ENCODE measurements around the gene HEATR1. TPM values are rescaled to one million over a fixed set of nuclear protein-coding genes. Genes with fewer than 3 reads are reported as not detected.

HEATR1 gene
- total RNA-seq, 8 experiments from 2014 or later: 17.4 to 51.4 (median 31.4) TPM

DNA sequence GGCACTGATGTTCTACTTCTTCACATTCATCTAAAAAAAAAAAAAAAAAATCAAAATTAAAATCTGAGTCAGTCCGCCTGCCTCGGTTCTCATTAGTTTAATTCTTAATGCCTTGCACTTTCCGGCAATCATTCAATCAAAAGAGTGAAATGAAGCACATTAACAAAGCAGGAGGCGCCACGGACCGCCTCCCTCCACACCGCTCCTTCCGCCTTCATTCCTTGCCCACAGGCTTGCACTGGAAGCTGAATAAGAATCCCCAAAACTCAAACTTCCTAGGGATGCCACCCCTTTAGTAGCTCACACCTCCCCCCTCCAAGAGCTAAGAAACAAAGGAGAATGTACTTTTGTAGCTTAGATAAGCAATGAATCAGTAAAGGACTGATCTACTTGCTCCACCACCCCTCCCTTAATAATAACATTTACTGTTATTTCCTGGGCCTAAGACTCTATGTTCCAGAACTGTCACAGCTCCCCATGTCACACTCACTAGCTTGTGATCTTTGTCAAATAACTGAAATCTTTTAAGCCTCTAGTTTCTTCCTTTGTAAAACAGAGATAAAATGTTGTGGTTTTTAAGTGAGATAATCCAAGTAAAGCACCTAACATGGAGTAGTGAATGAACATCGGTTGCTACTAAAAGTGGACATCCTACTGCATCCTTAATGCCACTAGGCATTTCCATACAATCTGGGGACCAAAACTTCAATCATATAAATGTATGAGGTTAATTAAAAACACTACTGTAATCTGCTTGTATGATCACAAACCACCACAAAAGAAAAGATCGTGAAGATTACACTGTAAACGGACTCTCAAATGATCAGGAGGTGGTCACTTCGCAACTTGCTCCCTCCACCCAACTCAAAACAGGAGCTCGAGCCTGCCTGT is 53.1 kb downstream of the HEATR1 start:
- WGBS, 10 experiments: 40 to 100% (median 94%) methylated on average over 2 to 13 of the region's 13 CpGs

DNA sequence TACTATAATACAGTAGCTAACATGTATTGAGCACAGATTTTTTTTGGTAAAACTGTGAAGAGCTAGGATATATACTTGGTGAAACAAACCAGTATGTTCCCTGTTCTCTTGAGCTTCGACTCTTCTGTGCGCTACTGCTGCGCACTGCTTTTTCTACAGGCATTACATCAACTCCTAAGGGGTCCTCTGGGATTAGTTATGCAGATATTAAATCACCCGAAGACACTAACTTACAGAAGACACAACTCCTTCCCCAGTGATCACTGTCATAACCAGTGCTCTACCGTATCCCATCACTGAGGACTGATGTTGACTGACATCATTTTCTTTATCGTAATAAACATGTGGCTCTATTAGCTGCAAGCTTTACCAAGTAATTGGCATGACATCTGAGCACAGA is 55.9 kb downstream of the HEATR1 start:
- in situ Hi-C loops (cut with MboI; ENCODE audit: low pct_unique_long_range_greater_than_20kb in 2 of 9, low sequenced_read_pairs in 9 of 9, unreplicated experiment in 9 of 9): no loop called here
- Histone ChIP-seq H3K4me1 (replicated peaks in 1 of 2) (peaks cover 3 to 14% of the 10 kb centered on the region in 2 donors), H3K4me3 (no peak overlapping the region), H3K27ac (peak overlapping the region in 1 of 2 donors; percentile 24)
- peak in 5 of 8 experiments; percentile 69 to 95 (median 90) for ATAC-seq (replicated peaks in 6 of 8)
- 31 to 100% (median 69%) methylated on average over 2 to 6 of the region's 6 CpGs; no CpG with 5 or more reads in 2 of the 10 experiments for WGBS, 10 experiments

More for the DNA sequence above, 53.1 kb downstream of the HEATR1 start:
- in situ Hi-C loops (cut with MboI; ENCODE audit: low pct_unique_long_range_greater_than_20kb in 2 of 9, low sequenced_read_pairs in 9 of 9, unreplicated experiment in 9 of 9): no loop called here
- Histone ChIP-seq H3K27ac (no peak overlapping the region), H3K4me1 (replicated peaks in 1 of 2) (peaks cover 3 to 14% of the 10 kb centered on the region in 2 donors), H3K4me3 (no peak overlapping the region)
- no peak for ATAC-seq (replicated peaks in 6 of 8)

DNA sequence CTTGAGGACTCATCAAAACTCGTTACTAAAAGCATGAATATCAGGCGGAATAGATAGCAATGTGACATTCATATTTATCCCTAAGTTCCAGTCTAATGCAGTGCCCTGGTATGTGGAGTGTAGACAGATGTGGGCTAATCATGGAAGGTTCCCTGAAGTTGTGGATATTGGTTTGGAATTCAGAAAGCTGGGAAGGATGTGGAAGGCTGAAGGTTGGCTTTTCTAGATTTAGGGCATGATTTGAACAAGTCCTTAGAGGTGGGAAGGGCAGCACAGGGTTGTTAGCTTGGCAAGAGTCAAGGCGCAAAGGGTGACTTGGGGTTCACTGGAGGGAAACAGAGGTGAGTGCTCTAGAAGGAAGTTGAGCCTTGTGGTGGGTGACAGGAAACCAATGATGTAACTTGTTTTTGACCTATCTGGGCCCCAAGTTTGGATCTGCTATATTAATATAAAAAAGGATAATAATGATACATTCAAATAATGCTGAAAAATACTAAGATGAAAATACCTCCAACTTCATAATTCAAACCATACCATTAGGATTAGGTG is 58.6 kb downstream of the HEATR1 start:
- no peak for ATAC-seq (replicated peaks in 6 of 8)
- Histone ChIP-seq H3K4me1 (replicated peaks in 1 of 2) (peaks cover 3 to 14% of the 10 kb centered on the region in 2 donors), H3K27ac (no peak overlapping the region), H3K4me3 (no peak overlapping the region)
- in situ Hi-C loops (cut with MboI; ENCODE audit: low pct_unique_long_range_greater_than_20kb in 2 of 9, low sequenced_read_pairs in 9 of 9, unreplicated experiment in 9 of 9): no loop called here
- WGBS, 10 experiments: 0 to 100% (median 76%) methylated on average over 1 to 3 of the region's 3 CpGs; no CpG with 5 or more reads in 2 of the 10 experiments

DNA sequence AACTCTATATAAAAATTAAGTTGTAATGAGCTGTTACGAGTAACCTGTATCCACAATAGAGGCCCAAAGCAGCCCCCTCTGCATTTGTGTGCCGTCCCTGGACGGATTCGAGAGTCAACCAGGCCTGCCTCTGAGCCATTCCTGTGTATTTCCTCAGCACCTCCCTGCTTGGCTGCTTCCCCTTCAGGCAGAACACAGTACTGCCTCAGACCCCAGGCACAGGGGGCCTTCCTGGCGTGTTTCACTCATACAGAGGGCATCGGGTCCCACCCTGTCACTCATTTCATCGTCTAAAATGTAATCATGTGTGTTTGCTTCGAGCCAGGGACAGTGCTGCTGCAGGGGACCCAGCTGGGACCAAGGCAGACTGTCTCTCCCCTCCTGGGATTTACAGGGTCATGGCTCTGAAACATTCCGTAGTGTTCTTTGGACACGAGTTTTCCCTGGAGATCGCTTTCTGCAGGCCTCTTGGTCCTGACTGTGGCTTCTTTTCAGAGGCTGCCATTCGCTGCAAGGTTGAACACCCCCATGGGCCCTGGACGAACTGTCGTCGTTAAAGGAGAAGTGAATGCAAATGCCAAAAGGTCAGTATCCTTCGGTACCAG is 61.1 kb downstream of the HEATR1 start:
- Histone ChIP-seq H3K4me1 (replicated peaks in 1 of 2) (peaks cover 3 to 7% of the 10 kb centered on the region in 2 donors), H3K4me3 (no peak overlapping the region), H3K27ac (no peak overlapping the region)
- 73 to 100% (median 90%) methylated on average over 1 to 16 of the region's 16 CpGs; no CpG with 5 or more reads in 3 of the 10 experiments for WGBS, 10 experiments
- peak in 5 of 8 experiments; percentile 11 to 44 (median 24) for ATAC-seq (replicated peaks in 6 of 8)
- in situ Hi-C loops (cut with MboI; ENCODE audit: low pct_unique_long_range_greater_than_20kb in 2 of 9, low sequenced_read_pairs in 9 of 9, unreplicated experiment in 9 of 9): no loop called here

DNA sequence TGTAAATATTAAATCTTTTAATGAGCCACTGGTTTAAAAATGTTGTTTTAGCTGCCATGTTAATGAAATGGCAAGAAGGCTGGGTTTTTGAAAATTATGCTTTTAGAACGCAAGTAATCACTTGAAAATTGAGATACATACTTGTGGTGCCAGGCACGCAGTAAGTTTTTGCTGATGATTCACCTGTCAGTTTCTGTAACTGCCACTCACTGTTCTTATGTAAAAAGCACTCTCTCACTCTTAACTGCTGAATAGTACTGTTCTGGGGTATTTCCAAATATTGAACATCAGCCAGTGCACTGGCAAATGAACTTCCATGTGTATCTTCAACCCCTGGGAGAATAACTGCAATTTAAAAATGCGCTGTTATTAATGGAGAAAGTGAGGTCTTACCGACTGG is 62.6 kb downstream of the HEATR1 start:
- ATAC-seq (replicated peaks in 6 of 8): no peak
- in situ Hi-C loops (cut with MboI; ENCODE audit: low pct_unique_long_range_greater_than_20kb in 2 of 9, low sequenced_read_pairs in 9 of 9, unreplicated experiment in 9 of 9): no loop called here
- H3K27ac ChIP-seq: no peak overlapping the region
- H3K4me3 ChIP-seq: no peak overlapping the region
- WGBS, 10 experiments: 87 to 100% (median 93%) methylated on average over 1 to 4 of the region's 4 CpGs
- no peaks in the 10 kb centered on the region for H3K4me1 ChIP-seq (replicated peaks in 1 of 2)

DNA sequence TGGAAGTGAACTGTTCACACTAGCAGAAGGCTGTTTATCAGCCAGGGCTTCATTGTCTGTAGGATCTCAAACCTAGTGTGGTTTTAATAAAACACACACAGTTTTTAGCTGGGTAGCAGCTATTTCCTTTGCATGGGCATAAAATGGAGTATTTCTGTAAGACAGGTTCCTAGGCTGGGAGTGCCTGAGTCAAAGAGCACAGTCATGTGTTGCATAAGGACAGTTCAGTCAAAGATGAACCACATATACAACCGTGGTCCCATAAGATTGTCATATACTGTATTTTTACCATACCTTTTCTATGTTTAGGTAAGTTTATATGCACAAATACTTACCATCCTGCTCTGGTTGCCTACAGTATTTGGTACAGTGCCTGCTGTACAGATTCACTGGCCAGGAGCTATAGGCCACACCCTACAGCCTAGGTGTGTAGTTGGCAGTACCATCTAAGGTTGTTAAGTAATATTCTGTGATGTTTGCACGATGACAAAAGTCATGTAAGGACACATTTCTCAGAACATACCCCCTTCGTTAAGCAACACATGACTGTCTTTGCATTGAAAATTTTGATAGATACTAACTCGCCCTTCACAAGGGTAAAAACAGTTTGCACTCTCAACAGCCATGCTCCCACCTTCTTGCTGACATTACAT is 63.4 kb downstream of the HEATR1 start:
- no peak overlapping the region for H3K27ac ChIP-seq
- no peak for ATAC-seq (replicated peaks in 6 of 8)
- no peak overlapping the region for H3K4me3 ChIP-seq
- H3K4me1 ChIP-seq (replicated peaks in 1 of 2): peaks cover 3 to 6% of the 10 kb centered on the region in 2 donors
- WGBS, 10 experiments: 67 to 100% (median 91%) methylated on average over 1 to 4 of the region's 4 CpGs; no CpG with 5 or more reads in 2 of the 10 experiments
- in situ Hi-C loops (cut with MboI; ENCODE audit: low pct_unique_long_range_greater_than_20kb in 2 of 9, low sequenced_read_pairs in 9 of 9, unreplicated experiment in 9 of 9): no loop called here

DNA sequence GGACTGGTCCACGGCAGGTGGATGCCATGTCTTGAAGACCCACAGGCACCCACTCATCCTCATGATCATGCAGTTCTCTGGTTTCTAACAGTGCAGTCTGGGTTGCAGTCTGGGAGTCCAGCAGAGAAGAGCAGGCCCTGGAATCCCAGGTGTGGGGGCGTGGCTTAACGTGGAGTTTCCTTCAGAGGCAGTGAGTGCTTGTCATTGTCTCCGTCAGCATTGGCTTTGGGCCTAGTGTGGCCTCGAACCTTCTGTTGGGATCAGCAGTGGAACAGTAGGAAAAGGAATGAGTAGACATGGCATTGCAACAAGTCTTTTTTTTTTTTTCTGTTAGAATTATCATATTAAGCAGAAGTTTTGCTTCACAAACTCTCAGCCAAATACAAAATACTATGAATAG is 67.8 kb downstream of the HEATR1 start:
- ATAC-seq (replicated peaks in 6 of 8): no peak
- WGBS, 10 experiments: 76 to 100% (median 81%) methylated on average over 1 to 5 of the region's 5 CpGs; no CpG with 5 or more reads in 5 of the 10 experiments
- in situ Hi-C loops (cut with MboI; ENCODE audit: low pct_unique_long_range_greater_than_20kb in 2 of 9, low sequenced_read_pairs in 9 of 9, unreplicated experiment in 9 of 9): no loop called here
- no peak overlapping the region for H3K27ac ChIP-seq
- H3K4me1 ChIP-seq (replicated peaks in 1 of 2): peaks cover 9 to 13% of the 10 kb centered on the region in 2 donors
- no peak overlapping the region for H3K4me3 ChIP-seq

DNA sequence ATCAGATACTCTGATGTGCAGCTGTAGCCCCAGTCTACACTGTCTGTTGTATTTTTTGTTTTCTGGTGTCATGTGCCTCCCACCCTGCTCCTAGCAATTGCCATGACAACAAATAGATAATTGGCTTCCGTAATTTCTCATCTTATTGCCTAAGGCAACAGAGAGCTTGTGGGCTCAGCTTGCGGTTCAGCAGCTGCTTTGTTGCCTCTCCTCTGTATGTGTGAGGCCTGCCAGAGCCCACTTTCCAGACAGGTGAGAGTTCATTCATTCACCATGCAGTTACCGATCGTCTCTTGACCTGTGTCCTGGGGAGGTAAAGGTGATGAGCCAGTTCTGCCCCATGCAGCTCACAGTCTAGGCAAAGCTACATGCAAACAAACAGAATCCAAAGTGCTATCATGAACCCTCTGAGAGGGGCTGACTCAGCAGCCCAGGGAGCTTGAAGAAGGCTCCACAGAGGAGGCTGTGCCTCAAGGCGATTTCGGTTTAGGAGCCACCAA is 68.6 kb downstream of the HEATR1 start:
- H3K4me3 ChIP-seq: no peak overlapping the region
- in situ Hi-C loops (cut with MboI; ENCODE audit: low pct_unique_long_range_greater_than_20kb in 2 of 9, low sequenced_read_pairs in 9 of 9, unreplicated experiment in 9 of 9): no loop called here

DNA sequence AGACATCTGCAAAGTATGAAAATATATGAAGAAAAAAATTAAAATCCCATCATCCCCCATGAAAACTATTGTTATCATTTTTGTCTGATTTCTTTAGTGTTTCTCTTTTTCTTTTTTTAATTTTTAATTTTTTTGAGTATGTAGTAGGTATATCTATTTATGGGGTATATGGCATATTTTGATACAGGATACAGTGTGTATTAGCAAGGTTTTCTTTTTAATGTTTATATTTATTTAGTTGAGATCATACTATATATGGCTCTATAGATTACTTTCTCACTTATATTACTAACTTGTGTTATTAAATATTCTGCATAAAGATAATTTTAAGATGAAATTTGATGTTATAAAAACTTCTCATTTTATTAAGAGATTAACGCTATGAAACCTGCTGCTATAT is 69.1 kb downstream of the HEATR1 start:
- H3K4me3 ChIP-seq: no peak overlapping the region
- peaks cover 9 to 13% of the 10 kb centered on the region in 2 donors for H3K4me1 ChIP-seq (replicated peaks in 1 of 2)
- 88 to 100% (median 100%) methylated on average over 1 of the region's 1 CpG; no CpG with 5 or more reads in 2 of the 10 experiments for WGBS, 10 experiments
- no peak overlapping the region for H3K27ac ChIP-seq
- in situ Hi-C loops (cut with MboI; ENCODE audit: low pct_unique_long_range_greater_than_20kb in 2 of 9, low sequenced_read_pairs in 9 of 9, unreplicated experiment in 9 of 9): no loop called here
- no peak for ATAC-seq (replicated peaks in 6 of 8)

More for the DNA sequence above, 68.6 kb downstream of the HEATR1 start:
- peaks cover 9 to 13% of the 10 kb centered on the region in 2 donors for H3K4me1 ChIP-seq (replicated peaks in 1 of 2)
- ATAC-seq (replicated peaks in 6 of 8): peak in 6 of 8 experiments; percentile 15 to 91 (median 90)
- peak overlapping the region; percentile 17 to 43 for H3K27ac ChIP-seq
- WGBS, 10 experiments: 33 to 100% (median 67%) methylated on average over 1 to 5 of the region's 6 CpGs; no CpG with 5 or more reads in 3 of the 10 experiments

DNA sequence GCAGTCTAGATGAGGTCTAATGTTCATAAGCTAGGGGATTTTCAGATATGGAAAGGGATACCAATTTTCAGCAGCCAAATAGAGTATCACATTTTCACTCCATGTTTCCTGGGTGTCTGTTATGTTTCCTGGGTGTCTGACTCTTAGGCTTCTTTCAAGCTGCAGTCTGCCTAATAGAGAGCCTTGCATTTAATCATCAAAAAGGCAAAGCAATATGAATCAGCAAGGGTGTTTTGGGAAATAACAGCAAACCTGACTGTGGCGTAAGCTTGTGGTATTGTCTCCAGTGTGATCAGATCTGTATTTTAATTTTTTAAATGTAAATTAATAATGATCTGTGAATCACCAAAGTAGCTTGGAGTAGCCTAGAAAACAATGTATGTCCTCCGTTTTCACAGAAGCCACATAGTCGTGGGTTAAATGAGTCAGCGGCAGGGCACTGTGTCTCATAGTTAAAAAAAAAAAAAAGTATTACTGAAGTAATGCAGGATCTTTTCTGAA is 70.1 kb downstream of the HEATR1 start:
- Histone ChIP-seq H3K4me3 (no peak overlapping the region), H3K27ac (no peak overlapping the region), H3K4me1 (replicated peaks in 1 of 2) (peaks cover 9 to 13% of the 10 kb centered on the region in 2 donors)
- ATAC-seq (replicated peaks in 6 of 8): peak in 3 of 8 experiments; percentile 22 to 46 (median 30)
- 33 to 100% (median 78%) methylated on average over 1 to 4 of the region's 4 CpGs; no CpG with 5 or more reads in 1 of the 10 experiments for WGBS, 10 experiments
- in situ Hi-C loops (cut with MboI; ENCODE audit: low pct_unique_long_range_greater_than_20kb in 2 of 9, low sequenced_read_pairs in 9 of 9, unreplicated experiment in 9 of 9): no loop called here

DNA sequence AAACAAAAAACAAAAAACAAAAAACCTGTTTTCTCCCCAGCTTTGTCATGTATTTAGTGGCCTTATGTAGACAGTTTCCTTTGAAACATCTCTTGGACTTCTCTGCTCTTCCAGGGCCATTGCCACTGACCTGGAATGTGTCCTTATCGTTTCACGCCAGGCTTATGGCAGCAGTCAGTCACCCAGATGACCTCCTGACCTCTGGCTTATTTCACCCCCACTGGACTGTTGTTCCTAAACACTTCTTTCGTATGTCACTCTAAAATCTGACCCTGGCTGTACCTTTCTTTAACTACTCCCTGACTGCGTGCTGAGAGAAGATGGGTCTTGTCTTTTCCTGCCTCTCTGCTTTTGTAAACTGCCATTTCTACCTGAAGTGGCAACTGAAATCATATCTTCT is 71.5 kb downstream of the HEATR1 start:
- WGBS, 10 experiments: 40 to 100% (median 93%) methylated on average over 1 to 4 of the region's 4 CpGs; no CpG with 5 or more reads in 1 of the 10 experiments
- in situ Hi-C loops (cut with MboI; ENCODE audit: low pct_unique_long_range_greater_than_20kb in 2 of 9, low sequenced_read_pairs in 9 of 9, unreplicated experiment in 9 of 9): no loop called here
- no peak overlapping the region for H3K27ac ChIP-seq

DNA sequence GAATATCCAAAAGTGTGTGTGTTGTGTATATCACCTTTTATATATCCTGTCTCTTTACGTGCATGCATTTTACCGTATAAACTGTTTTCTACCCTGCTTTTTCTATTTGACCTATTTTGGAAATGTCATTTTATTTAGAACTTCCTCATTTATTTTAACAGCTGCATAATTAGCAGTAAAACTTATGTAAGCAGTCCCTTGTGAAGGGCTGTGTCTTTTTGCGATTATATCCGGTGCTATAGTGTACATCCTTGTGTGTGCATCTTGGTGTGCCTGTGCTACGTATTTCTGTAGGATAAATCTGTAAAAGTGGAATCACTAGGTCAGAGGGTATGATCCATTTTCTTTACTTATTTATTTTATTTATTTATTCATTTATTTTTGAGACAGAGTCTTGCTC is 73.4 kb downstream of the HEATR1 start:
- WGBS, 10 experiments: 76 to 100% (median 89%) methylated on average over 3 to 5 of the region's 5 CpGs
- peaks cover 3 to 11% of the 10 kb centered on the region in 2 donors for H3K4me1 ChIP-seq (replicated peaks in 1 of 2)
- no peak overlapping the region for H3K4me3 ChIP-seq
- in situ Hi-C loops (cut with MboI; ENCODE audit: low pct_unique_long_range_greater_than_20kb in 2 of 9, low sequenced_read_pairs in 9 of 9, unreplicated experiment in 9 of 9): no loop called here
- ATAC-seq (replicated peaks in 6 of 8): no peak
- no peak overlapping the region for H3K27ac ChIP-seq

More for the DNA sequence above, 71.5 kb downstream of the HEATR1 start:
- no peak for ATAC-seq (replicated peaks in 6 of 8)
- Histone ChIP-seq H3K4me1 (replicated peaks in 1 of 2) (peaks cover 9 to 13% of the 10 kb centered on the region in 2 donors), H3K4me3 (no peak overlapping the region)
